ENCODE results near the gene XAGE2. TPM values are rescaled to one million over a fixed set of nuclear protein-coding genes. Genes with fewer than 3 reads are reported as not detected.

The XAGE2 gene
- polyA plus RNA-seq, 3 donors = not detected

GRCh38 chrX:52380993-52381392 lies 12.2 kb downstream of the XAGE2 start:
- no peak overlapping the region for H3K27ac ChIP-seq (ENCODE audit: low read depth in 1 of 2, low read length in 2 of 2)
- no peak overlapping the region for H3K27ac Mint-ChIP-seq

GRCh38 chrX:52410439-52411394 lies 41.9 kb downstream of the XAGE2 start:
- Histone ChIP-seq H3K27me3 (ENCODE audit: control insufficient read depth in 2 of 2, insufficient read depth in 2 of 2, low read length in 2 of 2) (peaks cover 0 to 8% of the 10 kb centered on the region in 2 donors), H3K4me1 (ENCODE audit: control insufficient read depth in 1 of 2, insufficient read depth in 2 of 2, low read length in 2 of 2) (no peaks in the 10 kb centered on the region), H3K9me3 (replicated peaks in 1 of 2; ENCODE audit: control insufficient read depth in 1 of 2, insufficient read depth in 1 of 2, low read length in 2 of 2) (no peaks in the 10 kb centered on the region), H3K79me2 (ENCODE audit: insufficient read depth, low read length) (no peaks in the 10 kb centered on the region), H3K27ac (ENCODE audit: low read depth in 1 of 2, low read length in 2 of 2) (no peak overlapping the region), H3K4me3 (replicated peaks in 1 of 3; ENCODE audit: low read depth in 2 of 3, low read length in 3 of 3) (no peak overlapping the region), H3K36me3 (replicated peaks in 1 of 2; ENCODE audit: control insufficient read depth in 1 of 2, insufficient read depth in 2 of 2, low read length in 2 of 2) (no peaks in the 10 kb centered on the region), H2AFZ (ENCODE audit: insufficient read depth, low read depth, low read length, poor library complexity, severe bottlenecking) (no peak overlapping the region), H3K9ac (ENCODE audit: insufficient read depth, low read length, poor library complexity, severe bottlenecking) (no peak overlapping the region), H3K4me2 (replicated peaks; ENCODE audit: extremely low read depth, low read length, poor library complexity, severe bottlenecking) (no peak overlapping the region), H4K20me1 (ENCODE audit: insufficient read depth, low read length) (no peaks in the 10 kb centered on the region)
- Mint-ChIP-seq H3K27me3 (ENCODE audit: low read depth in 3 of 3) (peaks cover 1 to 14% (median 4%) of the 10 kb centered on the region in 3 donors), H3K27ac (no peak overlapping the region), H3K36me3 (no peaks in the 10 kb centered on the region), H3K9me3 (peaks cover 0 to 2% (median 0%) of the 10 kb centered on the region in 7 donors), H3K4me1 (peaks cover 1% of the 10 kb centered on the region), H3K4me3 (no peak overlapping the region)
- intact Hi-C loops (cut with micrococcal nuclease) = no loop called here
- WGBS (ENCODE audit: insufficient coverage) = 83% methylated on average over 1 of the region's 8 CpGs
- TF ChIP-seq CTCF (IDR thresholded peaks at IDR 0.05) = no peak
- no peak for DNase-seq

More at GRCh38 chrX:52380993-52381392, 12.2 kb downstream of the XAGE2 start:
- no peaks in the 10 kb centered on the region for H3K9me3 ChIP-seq (replicated peaks in 1 of 2; ENCODE audit: control insufficient read depth in 1 of 2, insufficient read depth in 1 of 2, low read length in 2 of 2)
- Mint-ChIP-seq H3K4me3 (no peak overlapping the region), H3K9me3 (peaks cover 0 to 5% (median 0%) of the 10 kb centered on the region in 7 donors), H3K4me1 (no peaks in the 10 kb centered on the region), H3K27me3 (ENCODE audit: low read depth in 3 of 3) (peaks cover 0 to 8% (median 1%) of the 10 kb centered on the region in 3 donors), H3K36me3 (no peaks in the 10 kb centered on the region)
- H3K9ac ChIP-seq (ENCODE audit: insufficient read depth, low read length, poor library complexity, severe bottlenecking) = no peak overlapping the region
- intact Hi-C loops (cut with micrococcal nuclease) = no loop called here
- H2AFZ ChIP-seq (ENCODE audit: insufficient read depth, low read depth, low read length, poor library complexity, severe bottlenecking) = no peak overlapping the region
- no peaks in the 10 kb centered on the region for H4K20me1 ChIP-seq (ENCODE audit: insufficient read depth, low read length)
- H3K4me3 ChIP-seq (replicated peaks in 1 of 3; ENCODE audit: low read depth in 2 of 3, low read length in 3 of 3) = no peak overlapping the region
- no peak for TF ChIP-seq CTCF (IDR thresholded peaks at IDR 0.05)
- 100% methylated on average over 1 of the region's 7 CpGs for WGBS (ENCODE audit: insufficient coverage)
- no peak overlapping the region for H3K4me2 ChIP-seq (replicated peaks; ENCODE audit: extremely low read depth, low read length, poor library complexity, severe bottlenecking)
- H3K4me1 ChIP-seq (ENCODE audit: control insufficient read depth in 1 of 2, insufficient read depth in 2 of 2, low read length in 2 of 2) = no peaks in the 10 kb centered on the region
- no peaks in the 10 kb centered on the region for H3K79me2 ChIP-seq (ENCODE audit: insufficient read depth, low read length)
- H3K36me3 ChIP-seq (replicated peaks in 1 of 2; ENCODE audit: control insufficient read depth in 1 of 2, insufficient read depth in 2 of 2, low read length in 2 of 2) = no peaks in the 10 kb centered on the region
- DNase-seq = no peak
- peaks cover 0 to 2% of the 10 kb centered on the region in 2 donors for H3K27me3 ChIP-seq (ENCODE audit: control insufficient read depth in 2 of 2, insufficient read depth in 2 of 2, low read length in 2 of 2)
